Measurements from ENCODE around the gene ATP2C2. TPM values are rescaled to one million over a fixed set of nuclear protein-coding genes. Genes with fewer than 3 reads are reported as not detected.
A peak's percentile ranks its signal among the peaks of the same experiment; 100 is the strongest.

The ATP2C2 gene
- polyA plus RNA-seq, 1 donor from 2014 or later = not detected

GRCh38 chr16:84369938-84370627 is 1.7 kb downstream of the ATP2C2 start:
- H3K4me1 Mint-ChIP-seq = peaks cover 2 to 3% (median 2%) of the 10 kb centered on the region in 3 donors
- H3K4me3 Mint-ChIP-seq = no peak overlapping the region
- H3K9me3 Mint-ChIP-seq = no peaks in the 10 kb centered on the region
- H3K27me3 Mint-ChIP-seq = peaks cover 43% of the 10 kb centered on the region
- H3K27ac Mint-ChIP-seq = no peak overlapping the region
- peaks cover 2% of the 10 kb centered on the region for H3K36me3 Mint-ChIP-seq

GRCh38 chr16:84370723-84371552 is 2.6 kb downstream of the ATP2C2 start:
- peaks cover 2% of the 10 kb centered on the region for H3K36me3 Mint-ChIP-seq
- peaks cover 2 to 3% (median 2%) of the 10 kb centered on the region in 3 donors for H3K4me1 Mint-ChIP-seq
- H3K9me3 Mint-ChIP-seq = no peaks in the 10 kb centered on the region
- H3K4me3 Mint-ChIP-seq = peak overlapping the region in 1 of 4 donors; percentile 3
- no peak overlapping the region for H3K27ac Mint-ChIP-seq
- H3K27me3 Mint-ChIP-seq = peaks cover 45% of the 10 kb centered on the region

- Mint-ChIP-seq H3K4me1 (peaks cover 2 to 3% (median 2%) of the 10 kb centered on the region in 3 donors), H3K27me3 (peaks cover 45% of the 10 kb centered on the region), H3K4me3 (peak overlapping the region in 1 of 4 donors; percentile 3), H3K27ac (no peak overlapping the region), H3K9me3 (no peaks in the 10 kb centered on the region), H3K36me3 (peaks cover 2% of the 10 kb centered on the region)
Measured at GRCh38 chr16:84371553-84371865, 3.2 kb downstream of the ATP2C2 start.

- no peak overlapping the region for H3K27ac Mint-ChIP-seq
- no peaks in the 10 kb centered on the region for H3K36me3 Mint-ChIP-seq
- H3K9me3 Mint-ChIP-seq = no peaks in the 10 kb centered on the region
- H3K4me1 Mint-ChIP-seq = no peaks in the 10 kb centered on the region
- H3K4me3 Mint-ChIP-seq = no peak overlapping the region
- H3K27me3 Mint-ChIP-seq = peaks cover 29% of the 10 kb centered on the region
Measured at GRCh38 chr16:84373907-84374489, 5.7 kb downstream of the ATP2C2 start.

GRCh38 chr16:84378099-84378498 is 9.8 kb downstream of the ATP2C2 start:
- H3K27ac Mint-ChIP-seq = no peak overlapping the region
- peak overlapping the region in 1 of 4 donors; percentile 55 for H3K4me3 Mint-ChIP-seq
- H3K4me1 Mint-ChIP-seq = peaks cover 0 to 5% (median 4%) of the 10 kb centered on the region in 3 donors
- H3K36me3 Mint-ChIP-seq = peaks cover 2% of the 10 kb centered on the region
- no peaks in the 10 kb centered on the region for H3K9me3 Mint-ChIP-seq
- peaks cover 7% of the 10 kb centered on the region for H3K27me3 Mint-ChIP-seq

GRCh38 chr16:84378567-84378966 is 10.2 kb downstream of the ATP2C2 start:
- Mint-ChIP-seq H3K4me1 (peaks cover 0 to 5% (median 4%) of the 10 kb centered on the region in 3 donors), H3K36me3 (peaks cover 2% of the 10 kb centered on the region), H3K4me3 (no peak overlapping the region), H3K27me3 (peaks cover 5% of the 10 kb centered on the region), H3K9me3 (no peaks in the 10 kb centered on the region), H3K27ac (no peak overlapping the region)

GRCh38 chr16:84379008-84379708 is 10.8 kb downstream of the ATP2C2 start:
- Mint-ChIP-seq H3K27ac (no peak overlapping the region), H3K27me3 (peaks cover 4% of the 10 kb centered on the region), H3K4me1 (peaks cover 0 to 5% (median 4%) of the 10 kb centered on the region in 3 donors), H3K36me3 (peaks cover 2% of the 10 kb centered on the region), H3K9me3 (peaks cover 0 to under 1% (median 0%) of the 10 kb centered on the region in 3 donors), H3K4me3 (no peak overlapping the region)

GRCh38 chr16:84379709-84380362 is 11.5 kb downstream of the ATP2C2 start:
- peaks cover 0 to 4% (median under 1%) of the 10 kb centered on the region in 3 donors for H3K9me3 Mint-ChIP-seq

GRCh38 chr16:84380405-84380804 is 12.1 kb downstream of the ATP2C2 start:
- H3K4me3 Mint-ChIP-seq = peak overlapping the region in 1 of 4 donors; percentile 54
- H3K9me3 Mint-ChIP-seq = peaks cover 5 to 9% (median 5%) of the 10 kb centered on the region in 3 donors
- H3K27me3 Mint-ChIP-seq = peaks cover 7% of the 10 kb centered on the region
- peak overlapping the region in 1 of 3 donors; percentile 23 for H3K27ac Mint-ChIP-seq
- peaks cover 2% of the 10 kb centered on the region for H3K36me3 Mint-ChIP-seq
- peaks cover 0 to 5% (median 4%) of the 10 kb centered on the region in 3 donors for H3K4me1 Mint-ChIP-seq

More at GRCh38 chr16:84379709-84380362, 11.5 kb downstream of the ATP2C2 start:
- Mint-ChIP-seq H3K4me3 (no peak overlapping the region), H3K27me3 (peaks cover 7% of the 10 kb centered on the region), H3K36me3 (peaks cover 2% of the 10 kb centered on the region), H3K27ac (peak overlapping the region in 1 of 3 donors; percentile 23), H3K4me1 (peaks cover 0 to 5% (median 4%) of the 10 kb centered on the region in 3 donors)

- Mint-ChIP-seq H3K36me3 (peaks cover 2% of the 10 kb centered on the region), H3K4me3 (no peak overlapping the region), H3K27me3 (peaks cover 9% of the 10 kb centered on the region), H3K4me1 (peaks cover 0 to 5% (median 4%) of the 10 kb centered on the region in 3 donors), H3K27ac (no peak overlapping the region), H3K9me3 (peaks cover 9 to 13% (median 9%) of the 10 kb centered on the region in 3 donors)
Measured at GRCh38 chr16:84382396-84382795, 14.1 kb downstream of the ATP2C2 start.

GRCh38 chr16:84383106-84383505 is 14.8 kb downstream of the ATP2C2 start:
- H3K27ac Mint-ChIP-seq = no peak overlapping the region
- peaks cover 0 to 5% (median 4%) of the 10 kb centered on the region in 3 donors for H3K4me1 Mint-ChIP-seq
- no peak overlapping the region for H3K4me3 Mint-ChIP-seq
- H3K27me3 Mint-ChIP-seq = peaks cover 9% of the 10 kb centered on the region
- H3K9me3 Mint-ChIP-seq = peaks cover 9 to 13% (median 11%) of the 10 kb centered on the region in 3 donors
- H3K36me3 Mint-ChIP-seq = peaks cover 2% of the 10 kb centered on the region

GRCh38 chr16:84386047-84386446 is 17.7 kb downstream of the ATP2C2 start:
- Mint-ChIP-seq H3K36me3 (no peaks in the 10 kb centered on the region), H3K9me3 (peaks cover 9 to 13% (median 11%) of the 10 kb centered on the region in 3 donors), H3K4me1 (peaks cover 0 to under 1% (median 0%) of the 10 kb centered on the region in 3 donors), H3K4me3 (peak overlapping the region in 1 of 4 donors; percentile 12), H3K27ac (no peak overlapping the region), H3K27me3 (peaks cover 9% of the 10 kb centered on the region)

GRCh38 chr16:84387021-84387420 is 18.7 kb downstream of the ATP2C2 start:
- no peaks in the 10 kb centered on the region for H3K36me3 Mint-ChIP-seq
- no peaks in the 10 kb centered on the region for H3K4me1 Mint-ChIP-seq
- H3K9me3 Mint-ChIP-seq = peaks cover 9 to 13% (median 11%) of the 10 kb centered on the region in 3 donors
- H3K4me3 Mint-ChIP-seq = no peak overlapping the region
- no peak overlapping the region for H3K27ac Mint-ChIP-seq
- H3K27me3 Mint-ChIP-seq = peaks cover 9% of the 10 kb centered on the region

GRCh38 chr16:84390131-84390785 is 21.9 kb downstream of the ATP2C2 start:
- Mint-ChIP-seq H3K27ac (no peak overlapping the region), H3K4me3 (no peak overlapping the region), H3K4me1 (no peaks in the 10 kb centered on the region), H3K27me3 (peaks cover 10% of the 10 kb centered on the region), H3K9me3 (peaks cover 1 to 9% (median 7%) of the 10 kb centered on the region in 3 donors), H3K36me3 (no peaks in the 10 kb centered on the region)
